Esophagus squamous epithelium (tissue), 5 donors: ENCODE measurements around the gene TTYH2. TPM values are rescaled to one million over a fixed set of nuclear protein-coding genes. Genes with fewer than 3 reads are reported as not detected.

Source experiments
- DNase-seq: peaks from one replicate; lab custom pipeline; 2025; lab: John Stamatoyannopoulos, UW
- H3K27ac ChIP-seq, 4 donors: fragments of 200-600 bp; sonication (generic); one replicate each; pipeline ENCODE4 v1.5.1; 2016 to 2019; ENCODE audit warnings: mild to moderate bottlenecking in 1 of 4
- H3K27me3 ChIP-seq, 4 donors: fragments of 200-600 bp; sonication (generic); 1 replicate in 3 of 4; 2 replicates in 1 of 4; pipeline versions ENCODE4 v1.5.1 to v1.6.0; 2017 to 2021; ENCODE audit warnings: antibody characterized with exemption in 1 of 4
- H3K36me3 ChIP-seq, 3 donors: fragments of 200-600 bp; sonication (generic); one replicate each; pipeline ENCODE4 v1.5.1; 2016 to 2019
- H3K4me1 ChIP-seq, 3 donors: fragments of 200-600 bp; sonication (generic); one replicate each; pipeline ENCODE4 v1.5.1; 2017 to 2019
- H3K4me3 ChIP-seq, 4 donors: fragments of 200-600 bp; sonication (generic); 1 replicate in 3 of 4; 2 replicates in 1 of 4; pipeline ENCODE4 v1.5.1; 2016 to 2019; ENCODE audit warnings: mild to moderate bottlenecking in 2 of 4, moderate library complexity in 1 of 4
- H3K9me3 ChIP-seq, 3 donors: fragments of 200-600 bp; sonication (generic); one replicate each; pipeline ENCODE4 v1.5.1; 2016 to 2019
- POLR2A ChIP-seq, 4 donors: fragments of 450-650 bp; IDR thresholded peaks; one replicate each; pipeline ENCODE4 v1.6.1; 2017; ENCODE audit warnings: antibody characterized with exemption in 4 of 4, mild to moderate bottlenecking in 4 of 4, moderate library complexity in 3 of 4
- WGBS, 2 donors: methylation state at CpG; one replicate each; pipeline ENCODE4 v1.1.5; 2018; 5-methylcytosine and 5-hydroxymethylcytosine counted together
- intact Hi-C: fragments of 100-400 bp; cut with DNase I; formaldehyde crosslinking; loops from one replicate; pipeline ENCODE4 v1.15.0; 2022
- total RNA-seq, 4 donors: library from RNA; depleted of rRNA; stranded (reverse); fragments of >200 nt; gene quantifications; one replicate each; pipeline ENCODE4 v1.1.0, GENCODE V29; 2016
- TF ChIP-seq, protein P1 (sequence below), 6 experiments: fragments of 450-650 bp in 4 of 6; fragments of 200-600 bp in 2 of 6; sonication (generic) in 2 of 6; IDR thresholded peaks; one replicate each; pipeline ENCODE4 v1.5.1; 2016 to 2019; ENCODE audit warnings: antibody characterized with exemption in 6 of 6, mild to moderate bottlenecking in 4 of 6, moderate library complexity in 4 of 6
- donor health status: DM: yes; HTN: yes; CAD: no.

TTYH2 gene, protein sequence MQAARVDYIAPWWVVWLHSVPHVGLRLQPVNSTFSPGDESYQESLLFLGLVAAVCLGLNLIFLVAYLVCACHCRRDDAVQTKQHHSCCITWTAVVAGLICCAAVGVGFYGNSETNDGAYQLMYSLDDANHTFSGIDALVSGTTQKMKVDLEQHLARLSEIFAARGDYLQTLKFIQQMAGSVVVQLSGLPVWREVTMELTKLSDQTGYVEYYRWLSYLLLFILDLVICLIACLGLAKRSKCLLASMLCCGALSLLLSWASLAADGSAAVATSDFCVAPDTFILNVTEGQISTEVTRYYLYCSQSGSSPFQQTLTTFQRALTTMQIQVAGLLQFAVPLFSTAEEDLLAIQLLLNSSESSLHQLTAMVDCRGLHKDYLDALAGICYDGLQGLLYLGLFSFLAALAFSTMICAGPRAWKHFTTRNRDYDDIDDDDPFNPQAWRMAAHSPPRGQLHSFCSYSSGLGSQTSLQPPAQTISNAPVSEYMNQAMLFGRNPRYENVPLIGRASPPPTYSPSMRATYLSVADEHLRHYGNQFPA
- 1 to 10 TPM in 3 of 4 donors, under 1 TPM in 1; 0.35 to 6.7 (median 1.8) TPM for total RNA-seq

GRCh38 chr17:74212913-74213791 lies at the start of gene TTYH2:
TSS of gene TTYH2 (plus strand) at chr17:74213571. CDS start at chr17:74213588, 17 bp downstream.
- peak within 1 kb of the TSS; percentile 37 to 65 (median 54) for H3K4me3 ChIP-seq
- WGBS, 2 donors: 0% methylated on average over 6 to 16 of the region's 62 CpGs
- H3K36me3 ChIP-seq: peaks cover 6 to 22% (median 19%) of the 10 kb centered on the region in 3 donors
- H3K27ac ChIP-seq: peak within 1 kb of the TSS; percentile 77 to 89 (median 86)
- peak; percentile 47 for DNase-seq
- no peaks in the 10 kb centered on the region for H3K9me3 ChIP-seq
- peak in 1 of 4 donors; percentile 50 for TF ChIP-seq POLR2A (IDR thresholded peaks at IDR 0.05)
- TF ChIP-seq, protein P1, sequence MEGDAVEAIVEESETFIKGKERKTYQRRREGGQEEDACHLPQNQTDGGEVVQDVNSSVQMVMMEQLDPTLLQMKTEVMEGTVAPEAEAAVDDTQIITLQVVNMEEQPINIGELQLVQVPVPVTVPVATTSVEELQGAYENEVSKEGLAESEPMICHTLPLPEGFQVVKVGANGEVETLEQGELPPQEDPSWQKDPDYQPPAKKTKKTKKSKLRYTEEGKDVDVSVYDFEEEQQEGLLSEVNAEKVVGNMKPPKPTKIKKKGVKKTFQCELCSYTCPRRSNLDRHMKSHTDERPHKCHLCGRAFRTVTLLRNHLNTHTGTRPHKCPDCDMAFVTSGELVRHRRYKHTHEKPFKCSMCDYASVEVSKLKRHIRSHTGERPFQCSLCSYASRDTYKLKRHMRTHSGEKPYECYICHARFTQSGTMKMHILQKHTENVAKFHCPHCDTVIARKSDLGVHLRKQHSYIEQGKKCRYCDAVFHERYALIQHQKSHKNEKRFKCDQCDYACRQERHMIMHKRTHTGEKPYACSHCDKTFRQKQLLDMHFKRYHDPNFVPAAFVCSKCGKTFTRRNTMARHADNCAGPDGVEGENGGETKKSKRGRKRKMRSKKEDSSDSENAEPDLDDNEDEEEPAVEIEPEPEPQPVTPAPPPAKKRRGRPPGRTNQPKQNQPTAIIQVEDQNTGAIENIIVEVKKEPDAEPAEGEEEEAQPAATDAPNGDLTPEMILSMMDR (IDR thresholded peaks at IDR 0.05): peak in 2 of 6 experiments; percentile 35 to 55
- intact Hi-C loops: loop anchor here (10.0 kb wide), 1 partner anchor 82 kb away; no protein-coding TSS in a partner anchor
- H3K27me3 ChIP-seq: peaks cover 0 to 14% (median 0%) of the 10 kb centered on the region in 4 donors
- peaks cover 33 to 78% (median 41%) of the 10 kb centered on the region in 3 donors for H3K4me1 ChIP-seq

DNA sequence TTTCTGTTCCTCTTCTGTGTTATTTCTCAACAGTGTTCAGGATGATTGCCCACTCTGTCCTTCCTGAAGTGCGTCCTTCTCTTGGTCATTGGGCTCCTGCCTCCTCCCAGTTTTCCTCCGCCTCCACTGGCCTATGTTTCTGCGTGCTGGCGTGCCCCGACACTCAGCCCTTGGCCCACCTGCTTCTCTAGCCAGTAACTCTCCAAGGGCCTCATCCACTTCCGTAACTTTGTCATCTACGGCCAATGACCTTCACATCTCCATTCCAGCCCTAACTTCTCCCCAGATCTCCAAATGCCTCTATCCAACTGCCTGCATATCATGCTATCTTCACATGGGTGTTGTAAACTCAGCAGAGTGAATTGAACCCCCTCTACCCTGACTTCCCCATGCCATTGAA lies 49.5 kb upstream of the TTYH2 start:
- intact Hi-C loops: no loop called here
- TF ChIP-seq, protein P1 (IDR thresholded peaks at IDR 0.05): no peak
- no peak for TF ChIP-seq POLR2A (IDR thresholded peaks at IDR 0.05)
- no peak for DNase-seq
- WGBS, 2 donors: 81 to 88% methylated on average over 7 of the region's 7 CpGs
- Histone ChIP-seq H3K27me3 (peaks cover 0 to 62% (median 0%) of the 10 kb centered on the region in 4 donors), H3K4me3 (no peak overlapping the region), H3K27ac (no peak overlapping the region), H3K9me3 (no peaks in the 10 kb centered on the region), H3K4me1 (no peaks in the 10 kb centered on the region), H3K36me3 (no peaks in the 10 kb centered on the region)

DNA sequence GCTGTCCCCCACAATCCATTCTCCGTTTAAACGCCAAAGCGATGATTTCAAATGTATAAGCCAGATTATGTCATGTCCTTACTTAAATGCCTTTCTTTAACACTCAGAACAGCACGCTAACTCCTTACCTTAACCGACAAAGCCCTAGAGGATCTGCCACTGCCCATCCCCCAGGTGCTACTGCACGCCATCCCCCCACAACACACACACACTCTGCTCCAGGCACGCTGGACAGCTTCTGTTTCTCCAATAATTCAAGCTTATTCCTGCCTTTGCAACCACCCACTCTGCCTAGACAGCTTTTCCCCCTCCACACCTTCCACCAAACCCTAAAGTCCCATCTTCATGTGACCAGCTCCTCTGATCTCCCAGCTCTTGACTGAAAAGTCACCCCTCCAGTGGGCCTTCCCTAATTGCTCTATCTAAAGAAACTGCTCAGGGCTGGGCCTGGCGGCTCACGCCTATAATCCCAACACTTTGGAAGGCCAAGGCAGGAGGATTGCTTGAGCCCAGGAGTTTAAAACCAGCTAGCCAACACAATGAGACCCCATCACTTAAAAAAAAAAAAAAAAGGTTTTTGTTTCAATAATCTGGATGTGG lies 48.8 kb upstream of the TTYH2 start:
- Histone ChIP-seq H3K4me1 (no peaks in the 10 kb centered on the region), H3K27ac (no peak overlapping the region), H3K4me3 (no peak overlapping the region), H3K27me3 (peaks cover 0 to 57% (median 0%) of the 10 kb centered on the region in 4 donors), H3K36me3 (no peaks in the 10 kb centered on the region), H3K9me3 (no peaks in the 10 kb centered on the region)
- WGBS, 2 donors: 76 to 90% methylated on average over 7 to 8 of the region's 9 CpGs
- TF ChIP-seq, protein P1 (IDR thresholded peaks at IDR 0.05): no peak
- no peak for TF ChIP-seq POLR2A (IDR thresholded peaks at IDR 0.05)
- no peak for DNase-seq
- intact Hi-C loops: no loop called here

DNA sequence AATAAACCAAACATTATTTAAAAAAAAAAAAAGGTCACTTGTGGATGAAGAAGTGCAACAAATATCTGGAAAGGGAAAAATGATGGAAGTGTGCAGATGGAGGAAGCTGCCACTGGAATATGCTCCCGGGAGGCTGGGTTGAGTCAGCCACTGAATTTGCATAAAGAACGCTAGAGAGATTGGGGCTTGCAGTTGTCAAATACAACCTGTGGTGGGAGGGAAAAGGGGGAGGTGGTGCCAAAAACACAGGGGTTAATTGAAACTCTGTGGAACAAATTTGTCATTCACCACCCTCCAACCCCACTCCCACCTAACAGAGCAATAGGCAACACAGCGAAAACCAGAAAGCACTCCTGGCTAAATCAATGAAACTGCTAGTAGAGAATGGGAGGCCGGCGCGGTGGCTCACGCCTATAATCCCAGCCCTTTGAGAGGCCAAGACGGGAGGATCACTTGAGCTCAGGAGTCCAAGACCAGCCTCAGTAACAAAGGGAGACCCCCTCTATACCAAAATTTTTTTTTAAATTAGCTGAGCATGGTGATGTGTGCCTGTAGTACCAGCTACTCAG lies 47.5 kb upstream of the TTYH2 start:
- 45 to 72% methylated on average over 3 to 8 of the region's 8 CpGs for WGBS, 2 donors
- Histone ChIP-seq H3K9me3 (no peaks in the 10 kb centered on the region), H3K36me3 (no peaks in the 10 kb centered on the region), H3K27ac (no peak overlapping the region), H3K4me1 (no peaks in the 10 kb centered on the region), H3K4me3 (no peak overlapping the region), H3K27me3 (peaks cover 0 to 47% (median 0%) of the 10 kb centered on the region in 4 donors)
- intact Hi-C loops: no loop called here
- DNase-seq: no peak
- no peak for TF ChIP-seq POLR2A (IDR thresholded peaks at IDR 0.05)
- TF ChIP-seq, protein P1 (IDR thresholded peaks at IDR 0.05): no peak
